GM23338 (cell line): ENCODE data around the gene GZF1. TPM values are rescaled to one million over a fixed set of nuclear protein-coding genes. Genes with fewer than 3 reads are reported as not detected.

ENCODE experiments used
- ATAC-seq: fragments of 200-7000 bp; cut with Tn5 transposase; 3 replicates; pipeline ENCODE4 v1.9.1; 2020
- DNase-seq: peaks from one replicate; pipeline ENCODE4 v3.0.0-alpha.2; 2015; ENCODE audit warnings: low spot score
- H2AFZ ChIP-seq: fragments of 200-600 bp; sonication (generic); 2 replicates; pipeline ENCODE4 v1.8.0; 2016; ENCODE audit warnings: antibody characterized with exemption, mild to moderate bottlenecking, moderate library complexity
- H3F3A ChIP-seq: fragments of 200-600 bp; sonication (generic); replicated peaks from 2 replicates; pipeline ENCODE4 v1.8.0; 2017; ENCODE audit warnings: antibody characterized with exemption, mixed run types, low read depth
- H3K27ac ChIP-seq: fragments of 200-600 bp; sonication (generic); 2 replicates; pipeline ENCODE4 v1.6.1; 2016; ENCODE audit warnings: low read depth
- H3K27me3 ChIP-seq: fragments of 200-600 bp; sonication (generic); 2 replicates; pipeline ENCODE4 v1.8.0; 2016; ENCODE audit warnings: mild to moderate bottlenecking, mixed run types, moderate library complexity; ENCODE audit not compliant: insufficient read depth
- H3K36me3 ChIP-seq: fragments of 200-600 bp; sonication (generic); 2 replicates; pipeline ENCODE4 v1.8.0; 2016; ENCODE audit warnings: mild to moderate bottlenecking; ENCODE audit not compliant: insufficient read depth
- H3K4me1 ChIP-seq: fragments of 200-600 bp; sonication (generic); 2 replicates; pipeline ENCODE4 v1.8.0; 2016; ENCODE audit warnings: mild to moderate bottlenecking, moderate library complexity; ENCODE audit not compliant: insufficient read depth
- H3K4me2 ChIP-seq: fragments of 200-600 bp; sonication (generic); 2 replicates; pipeline ENCODE4 v1.7.1; 2017; ENCODE audit warnings: mixed run types
- H3K4me3 ChIP-seq: fragments of 200-600 bp; sonication (generic); 2 replicates; pipeline ENCODE4 v1.6.1; 2016; ENCODE audit warnings: mixed run types
- H3K79me2 ChIP-seq: fragments of 200-600 bp; sonication (generic); replicated peaks from 2 replicates; pipeline ENCODE4 v1.8.0; 2017; ENCODE audit warnings: mild to moderate bottlenecking; ENCODE audit not compliant: insufficient read depth
- H3K9me2 ChIP-seq: fragments of 200-600 bp; sonication (generic); 2 replicates; pipeline ENCODE4 v1.8.0; 2017; ENCODE audit not compliant: insufficient read depth
- H4K20me1 ChIP-seq: fragments of 200-600 bp; sonication (generic); replicated peaks from 2 replicates; pipeline ENCODE4 v1.8.0; 2017; ENCODE audit warnings: mild to moderate bottlenecking; ENCODE audit not compliant: insufficient read depth
- H3K27ac Mint-ChIP-seq: 2 replicates; pipeline ENCODE4 v1.8.0; 2020; ENCODE audit warnings: inconsistent platforms, mild to moderate bottlenecking, moderate library complexity, mixed read lengths
- H3K27me3 Mint-ChIP-seq: 3 replicates; pipeline ENCODE4 v1.8.0; 2022; ENCODE audit warnings: low read depth, mild to moderate bottlenecking, moderate library complexity, mixed read lengths, inconsistent platforms; ENCODE audit not compliant: insufficient read depth, poor library complexity
- H3K36me3 Mint-ChIP-seq: 3 replicates; pipeline ENCODE4 v1.8.0; 2021; ENCODE audit warnings: low read depth, mild to moderate bottlenecking, inconsistent platforms, moderate library complexity, mixed read lengths
- H3K4me1 Mint-ChIP-seq: 3 replicates; pipeline ENCODE4 v1.8.0; 2020; ENCODE audit warnings: mild to moderate bottlenecking, inconsistent platforms, mixed read lengths
- H3K4me3 Mint-ChIP-seq: 3 replicates; pipeline ENCODE4 v1.8.0; 2021; ENCODE audit warnings: moderate library complexity, mild to moderate bottlenecking, inconsistent platforms, mixed read lengths
- H3K9me3 Mint-ChIP-seq: 3 replicates; pipeline ENCODE4 v1.8.0; 2020; ENCODE audit warnings: moderate library complexity, mild to moderate bottlenecking, inconsistent platforms, mixed read lengths
- CTCF ChIP-seq, 2 experiments: fragments of 200-600 bp in 1 of 2; sonication (generic) in 1 of 2; conservative IDR thresholded peaks; 2 replicates each; pipeline versions ENCODE4 v1.5.1 to v1.6.1; 2016 to 2017; ENCODE audit warnings: antibody characterized with exemption in 2 of 2, low read depth in 2 of 2, mild to moderate bottlenecking in 2 of 2, moderate library complexity in 1 of 2
- POLR2AphosphoS5 ChIP-seq: IDR thresholded peaks from 2 replicates; pipeline ENCODE4 v1.6.1; 2016; ENCODE audit warnings: antibody characterized with exemption, low read depth
- polyA plus RNA-seq: library from polyadenylated mRNA; unstranded; fragments of >200 nt; fragmentation: Nextera tagmentation; extraction: Ambion mirVana; gene quantifications from 2 replicates; pipeline ENCODE4 v1.2.1, GENCODE V29; 2016
- total RNA-seq: library from RNA; depleted of rRNA; stranded (reverse); fragments of >200 nt; shearing (Covaris generic); gene quantifications from 2 replicates; pipeline ENCODE4 v1.2.3, GENCODE V29; 2014
- TF ChIP-seq, protein P1 (sequence below): IDR thresholded peaks from one replicate; pipeline ENCODE4 v1.6.1; 2018; ENCODE audit warnings: antibody characterized with exemption; ENCODE audit not compliant: unreplicated experiment

Gene GZF1
- total and polyA plus RNA-seq, 2 experiments from 2014 or later: 4.2 to 15.7 TPM

- peaks cover 27% of the 10 kb centered on the region for H4K20me1 ChIP-seq
- H3K4me3 Mint-ChIP-seq: peak overlapping the region; percentile 39; the same call in 1 of the 3 replicates
- H3K27ac Mint-ChIP-seq: no peak overlapping the region
Measured at GRCh38 chr20:23365390-23366165, 3.6 kb downstream of the GZF1 start.

More at GRCh38 chr20:23365390-23366165, 3.6 kb downstream of the GZF1 start:
- Histone ChIP-seq H3K4me3 (no peak overlapping the region; the same call in 1 of the 2 replicates), H3K36me3 (peaks cover 7% of the 10 kb centered on the region; the same call in 1 of the 2 replicates), H2AFZ (no peak overlapping the region), H3F3A (peaks cover 4% of the 10 kb centered on the region; the same call in 1 of the 2 replicates), H3K27ac (no peak overlapping the region), H3K27me3 (no peaks in the 10 kb centered on the region), H3K79me2 (peaks cover 58% of the 10 kb centered on the region), H3K9me2 (no peaks in the 10 kb centered on the region), H3K4me1 (peaks cover 13% of the 10 kb centered on the region; the same call in 1 of the 2 replicates), H3K4me2 (peak overlapping the region; percentile 32; the same call in 1 of the 2 replicates)
- ATAC-seq (no peak), DNase-seq (peak; percentile 47)
- peak; percentile 20 to 43; a peak in 3 of 4 replicates for TF ChIP-seq CTCF (conservative IDR thresholded peaks at IDR 0.05; ENCODE audit: low read depth in 2 of 2)
- TF ChIP-seq, protein P1, sequence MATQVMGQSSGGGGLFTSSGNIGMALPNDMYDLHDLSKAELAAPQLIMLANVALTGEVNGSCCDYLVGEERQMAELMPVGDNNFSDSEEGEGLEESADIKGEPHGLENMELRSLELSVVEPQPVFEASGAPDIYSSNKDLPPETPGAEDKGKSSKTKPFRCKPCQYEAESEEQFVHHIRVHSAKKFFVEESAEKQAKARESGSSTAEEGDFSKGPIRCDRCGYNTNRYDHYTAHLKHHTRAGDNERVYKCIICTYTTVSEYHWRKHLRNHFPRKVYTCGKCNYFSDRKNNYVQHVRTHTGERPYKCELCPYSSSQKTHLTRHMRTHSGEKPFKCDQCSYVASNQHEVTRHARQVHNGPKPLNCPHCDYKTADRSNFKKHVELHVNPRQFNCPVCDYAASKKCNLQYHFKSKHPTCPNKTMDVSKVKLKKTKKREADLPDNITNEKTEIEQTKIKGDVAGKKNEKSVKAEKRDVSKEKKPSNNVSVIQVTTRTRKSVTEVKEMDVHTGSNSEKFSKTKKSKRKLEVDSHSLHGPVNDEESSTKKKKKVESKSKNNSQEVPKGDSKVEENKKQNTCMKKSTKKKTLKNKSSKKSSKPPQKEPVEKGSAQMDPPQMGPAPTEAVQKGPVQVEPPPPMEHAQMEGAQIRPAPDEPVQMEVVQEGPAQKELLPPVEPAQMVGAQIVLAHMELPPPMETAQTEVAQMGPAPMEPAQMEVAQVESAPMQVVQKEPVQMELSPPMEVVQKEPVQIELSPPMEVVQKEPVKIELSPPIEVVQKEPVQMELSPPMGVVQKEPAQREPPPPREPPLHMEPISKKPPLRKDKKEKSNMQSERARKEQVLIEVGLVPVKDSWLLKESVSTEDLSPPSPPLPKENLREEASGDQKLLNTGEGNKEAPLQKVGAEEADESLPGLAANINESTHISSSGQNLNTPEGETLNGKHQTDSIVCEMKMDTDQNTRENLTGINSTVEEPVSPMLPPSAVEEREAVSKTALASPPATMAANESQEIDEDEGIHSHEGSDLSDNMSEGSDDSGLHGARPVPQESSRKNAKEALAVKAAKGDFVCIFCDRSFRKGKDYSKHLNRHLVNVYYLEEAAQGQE: no peak
- no peak for TF ChIP-seq POLR2AphosphoS5
- Mint-ChIP-seq H3K36me3 (peaks cover 41% of the 10 kb centered on the region), H3K9me3 (no peaks in the 10 kb centered on the region), H3K27me3 (peaks cover 22% of the 10 kb centered on the region), H3K4me1 (peaks cover 26% of the 10 kb centered on the region)
